ENCODE measurements around the gene FN1. TPM values are rescaled to one million over a fixed set of nuclear protein-coding genes. Genes with fewer than 3 reads are reported as not detected.

FN1 gene
- total RNA-seq, 1 donor from 2014 or later = 52.0 TPM

DNA sequence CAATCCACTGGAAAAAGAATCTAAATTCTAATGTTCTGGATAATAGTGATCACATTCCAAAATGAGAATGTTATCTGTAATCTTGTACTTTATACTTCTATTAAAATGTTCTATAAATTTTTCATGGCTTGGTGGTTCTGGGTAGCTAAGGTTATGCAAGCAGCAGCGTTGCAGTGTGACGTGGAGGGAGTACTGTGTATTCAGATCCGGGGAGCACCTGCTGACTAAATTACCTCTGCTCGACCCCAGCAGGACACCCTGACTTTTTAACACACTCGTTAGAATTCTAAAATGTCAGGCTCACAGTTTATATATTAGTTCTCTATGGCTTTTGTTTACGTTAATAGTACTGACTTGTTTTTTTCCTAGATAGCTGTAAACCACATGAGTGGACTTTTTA is 111.1 kb downstream of the FN1 start:
- Histone ChIP-seq H3F3A (ENCODE audit: low read depth) (no peaks in the 10 kb centered on the region), H3K27me3 (no peaks in the 10 kb centered on the region), H2AFZ (replicated peaks) (no peak overlapping the region), H3K9ac (no peak overlapping the region), H3K4me1 (no peaks in the 10 kb centered on the region), H3K4me3 (no peak overlapping the region), H3K9me3 (ENCODE audit: low read depth) (no peaks in the 10 kb centered on the region), H3K79me2 (ENCODE audit: low read depth) (peaks cover 73% of the 10 kb centered on the region), H3K4me2 (no peak overlapping the region), H3K27ac (peak overlapping the region; percentile 58), H3K36me3 (peaks cover 4% of the 10 kb centered on the region), H4K20me1 (ENCODE audit: low read depth) (peaks cover 20% of the 10 kb centered on the region)
- H3K9me3 Mint-ChIP-seq = no peaks in the 10 kb centered on the region
- H3K4me3 Mint-ChIP-seq = no peak overlapping the region
- TF ChIP-seq, protein P1, sequence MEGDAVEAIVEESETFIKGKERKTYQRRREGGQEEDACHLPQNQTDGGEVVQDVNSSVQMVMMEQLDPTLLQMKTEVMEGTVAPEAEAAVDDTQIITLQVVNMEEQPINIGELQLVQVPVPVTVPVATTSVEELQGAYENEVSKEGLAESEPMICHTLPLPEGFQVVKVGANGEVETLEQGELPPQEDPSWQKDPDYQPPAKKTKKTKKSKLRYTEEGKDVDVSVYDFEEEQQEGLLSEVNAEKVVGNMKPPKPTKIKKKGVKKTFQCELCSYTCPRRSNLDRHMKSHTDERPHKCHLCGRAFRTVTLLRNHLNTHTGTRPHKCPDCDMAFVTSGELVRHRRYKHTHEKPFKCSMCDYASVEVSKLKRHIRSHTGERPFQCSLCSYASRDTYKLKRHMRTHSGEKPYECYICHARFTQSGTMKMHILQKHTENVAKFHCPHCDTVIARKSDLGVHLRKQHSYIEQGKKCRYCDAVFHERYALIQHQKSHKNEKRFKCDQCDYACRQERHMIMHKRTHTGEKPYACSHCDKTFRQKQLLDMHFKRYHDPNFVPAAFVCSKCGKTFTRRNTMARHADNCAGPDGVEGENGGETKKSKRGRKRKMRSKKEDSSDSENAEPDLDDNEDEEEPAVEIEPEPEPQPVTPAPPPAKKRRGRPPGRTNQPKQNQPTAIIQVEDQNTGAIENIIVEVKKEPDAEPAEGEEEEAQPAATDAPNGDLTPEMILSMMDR (IDR thresholded peaks at IDR 0.05) = no peak
- TF ChIP-seq EZH2 (IDR thresholded peaks at IDR 0.05) = no peak
- no peak for TF ChIP-seq EZH2phosphoT487 (IDR thresholded peaks at IDR 0.05)
- no peak overlapping the region for H3K27ac Mint-ChIP-seq
- H3K36me3 Mint-ChIP-seq = peaks cover 50% of the 10 kb centered on the region
- H3K4me1 Mint-ChIP-seq = no peaks in the 10 kb centered on the region
- DNase-seq (ENCODE audit: low spot score) = no peak
- H3K27me3 Mint-ChIP-seq (ENCODE audit: insufficient read depth, low read depth) = no peaks in the 10 kb centered on the region

DNA sequence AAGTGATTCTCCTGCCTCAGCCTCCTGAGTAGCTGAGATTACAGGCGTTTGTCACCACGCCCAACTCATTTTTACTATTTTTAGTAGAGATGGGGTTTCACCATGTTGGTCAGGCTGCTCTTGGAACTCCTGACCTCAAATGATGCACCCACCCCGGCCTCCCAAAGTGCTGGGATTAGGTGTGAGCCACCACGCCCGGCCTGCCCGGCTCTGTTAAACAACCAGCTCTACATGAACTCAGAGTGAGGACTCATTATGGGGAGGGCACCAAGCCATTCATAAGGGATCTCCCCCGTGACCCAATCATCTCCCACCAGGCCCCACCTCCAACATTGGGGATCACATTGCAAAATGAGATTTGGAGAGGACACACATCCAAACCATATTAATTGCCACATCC is 115.2 kb downstream of the FN1 start:
- Histone ChIP-seq H3K79me2 (ENCODE audit: low read depth) (peaks cover 88% of the 10 kb centered on the region), H2AFZ (replicated peaks) (no peak overlapping the region), H3K9me3 (ENCODE audit: low read depth) (no peaks in the 10 kb centered on the region), H3K36me3 (peaks cover 21% of the 10 kb centered on the region), H3K9ac (no peak overlapping the region), H3K27ac (no peak overlapping the region), H3K4me3 (no peak overlapping the region), H3K4me2 (no peak overlapping the region), H3F3A (ENCODE audit: low read depth) (no peaks in the 10 kb centered on the region), H4K20me1 (ENCODE audit: low read depth) (peaks cover 20% of the 10 kb centered on the region), H3K27me3 (no peaks in the 10 kb centered on the region), H3K4me1 (no peaks in the 10 kb centered on the region)
- Mint-ChIP-seq H3K27ac (no peak overlapping the region), H3K27me3 (ENCODE audit: insufficient read depth, low read depth) (no peaks in the 10 kb centered on the region), H3K9me3 (no peaks in the 10 kb centered on the region), H3K4me3 (no peak overlapping the region), H3K36me3 (peaks cover 49% of the 10 kb centered on the region), H3K4me1 (no peaks in the 10 kb centered on the region)
- TF ChIP-seq, protein P1 (IDR thresholded peaks at IDR 0.05) = no peak
- TF ChIP-seq EZH2phosphoT487 (IDR thresholded peaks at IDR 0.05) (no peak), EZH2 (IDR thresholded peaks at IDR 0.05) (no peak)
- no peak for DNase-seq (ENCODE audit: low spot score)

DNA sequence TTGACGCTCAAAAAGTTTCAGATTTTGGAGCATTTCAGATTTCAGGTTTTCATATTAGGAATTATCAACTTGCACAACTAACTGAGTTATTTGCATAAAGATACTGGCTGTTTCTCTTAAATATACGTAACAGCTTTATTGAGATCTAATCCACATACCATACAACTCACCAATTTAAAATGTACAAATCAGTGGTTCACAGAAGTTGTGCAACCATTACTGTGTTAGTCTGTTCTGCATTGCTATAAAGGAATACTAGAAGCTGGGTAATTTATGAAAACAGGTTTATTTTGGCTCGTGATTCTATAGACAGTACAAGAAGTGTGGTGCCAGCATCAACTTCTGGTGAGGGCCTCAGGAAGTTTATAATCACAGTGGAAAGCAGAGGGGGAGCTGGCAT is 115.8 kb downstream of the FN1 start:
- Mint-ChIP-seq H3K4me1 (no peaks in the 10 kb centered on the region), H3K9me3 (no peaks in the 10 kb centered on the region), H3K4me3 (no peak overlapping the region), H3K36me3 (peaks cover 49% of the 10 kb centered on the region), H3K27me3 (ENCODE audit: insufficient read depth, low read depth) (no peaks in the 10 kb centered on the region), H3K27ac (no peak overlapping the region)
- Histone ChIP-seq H4K20me1 (ENCODE audit: low read depth) (peaks cover 17% of the 10 kb centered on the region), H3K4me1 (no peaks in the 10 kb centered on the region), H2AFZ (replicated peaks) (no peak overlapping the region), H3F3A (ENCODE audit: low read depth) (no peaks in the 10 kb centered on the region), H3K36me3 (peaks cover 21% of the 10 kb centered on the region), H3K27me3 (no peaks in the 10 kb centered on the region), H3K79me2 (ENCODE audit: low read depth) (peaks cover 92% of the 10 kb centered on the region), H3K4me3 (no peak overlapping the region), H3K9me3 (ENCODE audit: low read depth) (no peaks in the 10 kb centered on the region), H3K27ac (no peak overlapping the region), H3K9ac (no peak overlapping the region), H3K4me2 (no peak overlapping the region)
- TF ChIP-seq, protein P1 (IDR thresholded peaks at IDR 0.05) = no peak
- TF ChIP-seq EZH2 (IDR thresholded peaks at IDR 0.05) = no peak
- TF ChIP-seq EZH2phosphoT487 (IDR thresholded peaks at IDR 0.05) = no peak
- no peak for DNase-seq (ENCODE audit: low spot score)
